ENCODE results near the gene NFAT5. TPM values are rescaled to one million over a fixed set of nuclear protein-coding genes. Genes with fewer than 3 reads are reported as not detected.
A peak's percentile ranks its signal among the peaks of the same experiment; 100 is the strongest.

The NFAT5 gene
- total and polyA plus RNA-seq, 3 donors from 2014 or later: 20.5 to 101 (median 72.4) TPM

DNA sequence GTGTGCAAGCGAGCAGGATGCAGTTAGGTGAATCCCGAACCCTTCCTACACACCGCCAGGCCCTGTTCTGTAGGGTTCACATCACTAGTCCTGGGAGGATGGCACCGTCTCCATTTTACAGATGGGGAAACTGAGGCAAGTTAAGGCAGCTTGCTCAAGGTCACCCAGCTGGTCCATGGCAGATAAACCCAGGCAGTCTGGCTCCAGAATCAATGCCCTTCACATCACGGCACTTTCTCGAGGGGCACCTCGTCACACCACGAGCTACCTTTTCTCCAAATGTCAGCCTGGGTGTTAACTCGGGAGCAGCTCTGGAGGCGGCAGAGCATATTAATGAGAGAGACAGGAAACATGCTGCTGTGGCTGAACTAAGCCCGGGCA, 179.5 kb downstream of the NFAT5 start:
- TF ChIP-seq POLR2A (IDR thresholded peaks at IDR 0.05): no peak
- TF ChIP-seq, protein P1, sequence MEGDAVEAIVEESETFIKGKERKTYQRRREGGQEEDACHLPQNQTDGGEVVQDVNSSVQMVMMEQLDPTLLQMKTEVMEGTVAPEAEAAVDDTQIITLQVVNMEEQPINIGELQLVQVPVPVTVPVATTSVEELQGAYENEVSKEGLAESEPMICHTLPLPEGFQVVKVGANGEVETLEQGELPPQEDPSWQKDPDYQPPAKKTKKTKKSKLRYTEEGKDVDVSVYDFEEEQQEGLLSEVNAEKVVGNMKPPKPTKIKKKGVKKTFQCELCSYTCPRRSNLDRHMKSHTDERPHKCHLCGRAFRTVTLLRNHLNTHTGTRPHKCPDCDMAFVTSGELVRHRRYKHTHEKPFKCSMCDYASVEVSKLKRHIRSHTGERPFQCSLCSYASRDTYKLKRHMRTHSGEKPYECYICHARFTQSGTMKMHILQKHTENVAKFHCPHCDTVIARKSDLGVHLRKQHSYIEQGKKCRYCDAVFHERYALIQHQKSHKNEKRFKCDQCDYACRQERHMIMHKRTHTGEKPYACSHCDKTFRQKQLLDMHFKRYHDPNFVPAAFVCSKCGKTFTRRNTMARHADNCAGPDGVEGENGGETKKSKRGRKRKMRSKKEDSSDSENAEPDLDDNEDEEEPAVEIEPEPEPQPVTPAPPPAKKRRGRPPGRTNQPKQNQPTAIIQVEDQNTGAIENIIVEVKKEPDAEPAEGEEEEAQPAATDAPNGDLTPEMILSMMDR (IDR thresholded peaks at IDR 0.05): no peak
- DNase-seq: no peak
- 85 to 96% methylated on average over 6 to 11 of the region's 11 CpGs for WGBS, 2 donors
- Histone ChIP-seq H3K27me3 (no peaks in the 10 kb centered on the region), H3K36me3 (ENCODE audit: low read depth, missing control alignments) (no peaks in the 10 kb centered on the region), H3K4me1 (peaks cover 14% of the 10 kb centered on the region), H3K4me3 (no peak overlapping the region), H3K27ac (no peak overlapping the region), H3K9me3 (no peaks in the 10 kb centered on the region)
- intact Hi-C loops (cut with DNase I; ENCODE audit: low total_unique reads): no loop called here

DNA sequence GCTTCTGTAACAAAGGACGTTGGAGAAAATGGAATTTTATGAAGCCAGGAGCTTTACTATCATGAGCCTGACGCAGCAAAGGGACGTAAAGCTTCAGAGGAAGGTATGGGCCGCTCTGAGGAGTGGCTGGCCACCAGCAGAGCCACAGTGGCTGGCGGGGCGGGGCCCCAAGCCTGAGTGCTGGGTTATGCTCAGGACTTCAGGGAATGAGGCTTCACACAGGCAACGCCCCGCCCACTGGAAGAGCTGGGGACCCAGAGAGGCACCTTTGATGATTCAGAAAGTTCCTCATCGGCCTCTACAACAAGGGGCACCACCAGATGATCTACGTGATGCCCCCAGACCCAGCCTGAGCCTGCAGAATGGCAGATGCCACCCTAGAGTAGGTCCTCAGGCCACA, 180.2 kb downstream of the NFAT5 start:
- no peak overlapping the region for H3K27ac ChIP-seq
- no peak for DNase-seq
- intact Hi-C loops (cut with DNase I; ENCODE audit: low total_unique reads): no loop called here
- peaks cover 14% of the 10 kb centered on the region for H3K4me1 ChIP-seq
- no peaks in the 10 kb centered on the region for H3K27me3 ChIP-seq
- 88 to 94% methylated on average over 6 to 10 of the region's 10 CpGs for WGBS, 2 donors
- no peaks in the 10 kb centered on the region for H3K36me3 ChIP-seq (ENCODE audit: low read depth, missing control alignments)
- TF ChIP-seq POLR2A (IDR thresholded peaks at IDR 0.05): no peak
- TF ChIP-seq, protein P1 (IDR thresholded peaks at IDR 0.05): no peak
- no peak overlapping the region for H3K4me3 ChIP-seq
- H3K9me3 ChIP-seq: no peaks in the 10 kb centered on the region

DNA sequence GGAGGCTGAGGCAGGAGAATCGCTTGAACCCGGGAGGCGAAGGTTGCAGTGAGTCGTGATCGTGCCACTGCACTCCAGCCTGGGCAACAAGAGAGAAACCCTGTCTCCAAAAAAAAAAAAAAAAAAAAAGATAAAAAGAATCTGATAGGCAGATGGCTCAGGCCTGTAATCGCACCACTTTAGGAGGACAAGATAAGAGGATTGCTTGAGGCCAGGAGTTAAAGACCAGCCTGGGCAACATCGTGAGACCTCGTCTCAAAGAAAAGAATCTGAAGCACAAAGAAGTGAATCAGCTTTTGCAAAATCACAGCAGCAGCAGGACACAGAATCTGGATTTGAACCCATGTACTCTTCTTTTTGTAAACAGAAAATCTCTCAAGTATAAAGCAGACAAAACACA, 181.3 kb downstream of the NFAT5 start:
- Histone ChIP-seq H3K36me3 (ENCODE audit: low read depth, missing control alignments) (no peaks in the 10 kb centered on the region), H3K9me3 (no peaks in the 10 kb centered on the region), H3K4me1 (peaks cover 11% of the 10 kb centered on the region), H3K27me3 (no peaks in the 10 kb centered on the region), H3K4me3 (no peak overlapping the region), H3K27ac (peak overlapping the region in 1 of 2 donors; percentile 11)
- 71 to 76% methylated on average over 8 of the region's 8 CpGs for WGBS, 2 donors
- no peak for TF ChIP-seq POLR2A (IDR thresholded peaks at IDR 0.05)
- TF ChIP-seq, protein P1 (IDR thresholded peaks at IDR 0.05): no peak
- DNase-seq: no peak
- intact Hi-C loops (cut with DNase I; ENCODE audit: low total_unique reads): no loop called here

DNA sequence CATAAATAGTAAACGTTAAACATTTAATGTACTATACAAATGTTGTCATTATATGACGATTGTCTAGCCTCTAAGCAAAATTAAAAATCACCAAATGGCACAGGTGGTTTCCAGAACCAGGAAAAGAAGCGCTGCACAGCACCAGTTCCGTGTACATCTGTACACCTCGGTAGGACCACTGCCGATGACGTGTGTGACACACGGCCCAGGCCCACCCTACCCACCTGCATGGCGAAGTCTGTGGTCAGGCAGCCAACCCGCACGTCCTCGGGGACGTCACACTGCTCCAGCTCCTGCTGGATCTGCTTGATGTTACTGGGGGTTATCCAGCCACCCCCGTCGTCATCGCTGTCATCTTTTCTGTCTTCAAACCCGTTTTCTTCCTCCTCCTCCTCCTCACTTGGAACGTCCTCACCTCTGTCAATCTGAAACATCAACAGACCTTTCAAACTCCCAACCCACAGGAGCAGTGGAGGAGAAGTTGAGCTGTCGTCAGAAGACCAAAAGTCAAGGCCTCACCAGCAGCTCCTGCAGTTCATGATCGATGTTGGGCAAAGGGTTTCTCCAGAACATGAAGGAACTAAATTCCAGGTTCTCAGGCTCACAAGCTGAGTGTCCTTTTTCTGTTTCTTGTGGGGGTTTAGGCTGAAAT, 183.1 kb downstream of the NFAT5 start:
- TF ChIP-seq, protein P1 (IDR thresholded peaks at IDR 0.05): no peak
- no peak for TF ChIP-seq POLR2A (IDR thresholded peaks at IDR 0.05)
- Histone ChIP-seq H3K36me3 (ENCODE audit: low read depth, missing control alignments) (no peaks in the 10 kb centered on the region), H3K27me3 (no peaks in the 10 kb centered on the region), H3K9me3 (no peaks in the 10 kb centered on the region), H3K4me1 (peaks cover 21% of the 10 kb centered on the region), H3K27ac (no peak overlapping the region), H3K4me3 (no peak overlapping the region)
- intact Hi-C loops (cut with DNase I; ENCODE audit: low total_unique reads): no loop called here
- DNase-seq: no peak
- WGBS, 2 donors: 88 to 90% methylated on average over 20 of the region's 20 CpGs

DNA sequence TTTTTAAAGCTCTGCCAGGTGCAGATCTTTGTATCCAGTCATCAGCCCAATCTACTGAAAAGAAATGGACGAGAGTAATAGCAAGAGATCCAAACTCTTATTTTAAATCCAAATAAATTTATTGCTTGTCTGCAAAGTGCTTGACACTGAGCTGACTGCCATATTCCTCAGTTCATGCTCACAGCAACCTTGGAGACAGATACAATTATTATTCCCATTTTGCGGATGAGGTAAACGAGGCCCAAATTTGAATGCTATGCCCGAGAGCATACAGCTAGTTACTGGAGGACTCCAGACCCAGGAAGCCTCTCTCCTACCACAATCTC, 188.3 kb downstream of the NFAT5 start:
- TF ChIP-seq, protein P1 (IDR thresholded peaks at IDR 0.05): no peak
- no peak for TF ChIP-seq POLR2A (IDR thresholded peaks at IDR 0.05)
- Histone ChIP-seq H3K4me1 (peaks cover 14% of the 10 kb centered on the region), H3K27me3 (no peaks in the 10 kb centered on the region), H3K27ac (peak overlapping the region; percentile 44 to 62), H3K9me3 (no peaks in the 10 kb centered on the region), H3K36me3 (ENCODE audit: low read depth, missing control alignments) (no peaks in the 10 kb centered on the region), H3K4me3 (peak overlapping the region; percentile 74 to 97)
- intact Hi-C loops (cut with DNase I; ENCODE audit: low total_unique reads): loop anchor here (10.0 kb wide), 1 partner anchor 359 kb away; no protein-coding TSS in a partner anchor
- no peak for DNase-seq
- 3 to 4% methylated on average over 4 of the region's 4 CpGs for WGBS, 2 donors

Measured in testis (tissue), 3 donors.